ENCODE measurements around the gene KISS1. TPM values are rescaled to one million over a fixed set of nuclear protein-coding genes. Genes with fewer than 3 reads are reported as not detected.

Gene KISS1
- total RNA-seq, 1 experiment from 2014 or later = 190 TPM

DNA sequence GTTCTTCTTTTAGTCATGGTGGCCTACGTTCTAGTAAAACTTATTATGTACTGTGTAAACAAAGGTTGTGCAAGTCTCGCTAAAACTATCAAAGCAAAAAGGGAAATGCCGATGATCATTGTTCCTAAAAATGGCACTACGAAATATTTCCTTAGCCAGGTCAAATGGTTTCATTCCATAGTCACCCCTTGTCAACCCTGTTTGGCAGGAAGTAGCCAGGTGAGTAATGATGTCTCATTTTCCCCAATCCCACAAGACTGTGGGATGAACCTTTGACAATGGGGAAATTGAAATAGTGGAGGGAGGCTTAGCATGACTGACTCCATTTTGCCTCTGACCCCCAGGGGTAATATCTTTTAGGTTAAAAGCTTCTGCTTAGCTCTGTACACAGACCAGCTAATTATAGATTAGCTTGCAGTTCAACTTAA lies 24.5 kb downstream of the KISS1 start:
- Histone ChIP-seq H3K4me3 (no peak overlapping the region), H3K27ac (0 out of 2 replicates have a peak overlapping the region, but pooled peaks have one; percentile 29), H3K27me3 (replicated peaks) (no peaks in the 10 kb centered on the region), H3K4me1 (replicated peaks) (peaks cover 16% of the 10 kb centered on the region), H3K9me3 (replicated peaks) (peaks cover 18% of the 10 kb centered on the region), H3K36me3 (no peaks in the 10 kb centered on the region)
- DNase-seq (ENCODE audit: low read depth in 1 of 2, low spot score in 2 of 2) = peak in 1 of 2 experiments; percentile 51

DNA sequence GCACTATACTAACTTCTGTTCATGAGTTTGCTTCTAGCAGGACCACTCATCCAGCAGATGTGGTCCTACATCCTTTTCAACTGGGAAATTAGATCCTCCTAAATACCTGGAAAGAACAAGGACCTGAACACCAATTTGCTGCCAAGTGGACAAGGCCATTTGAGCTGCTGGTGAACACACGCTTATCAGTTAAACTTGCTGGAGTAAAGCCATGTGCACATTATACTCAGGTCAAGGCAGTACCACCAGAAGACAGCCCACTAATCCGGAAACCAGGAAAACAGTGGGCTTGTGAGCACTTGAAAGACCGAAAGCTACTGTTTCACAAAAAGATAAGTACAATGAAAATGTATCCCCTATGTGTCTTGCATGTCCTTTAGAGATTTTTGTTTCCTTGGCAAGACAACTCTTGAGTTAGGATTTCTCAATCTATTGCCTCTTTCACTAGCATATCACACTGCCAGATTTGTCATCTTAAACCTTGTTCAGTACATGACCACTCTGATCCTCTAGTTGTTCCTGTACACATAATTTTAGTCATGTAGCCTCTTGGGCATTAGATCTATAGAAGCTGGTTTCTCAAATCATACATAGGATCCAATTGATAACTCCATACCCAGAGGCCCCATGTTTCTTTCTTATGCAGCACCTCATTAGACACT lies 25.7 kb downstream of the KISS1 start:
- H3K9me3 ChIP-seq (replicated peaks) = peaks cover 18% of the 10 kb centered on the region
- H3K4me1 ChIP-seq (replicated peaks) = peaks cover 16% of the 10 kb centered on the region
- DNase-seq (ENCODE audit: low read depth in 1 of 2, low spot score in 2 of 2) = no peak
- no peaks in the 10 kb centered on the region for H3K27me3 ChIP-seq (replicated peaks)
- H3K4me3 ChIP-seq = no peak overlapping the region
- H3K36me3 ChIP-seq = no peaks in the 10 kb centered on the region
- H3K27ac ChIP-seq = no peak overlapping the region

DNA sequence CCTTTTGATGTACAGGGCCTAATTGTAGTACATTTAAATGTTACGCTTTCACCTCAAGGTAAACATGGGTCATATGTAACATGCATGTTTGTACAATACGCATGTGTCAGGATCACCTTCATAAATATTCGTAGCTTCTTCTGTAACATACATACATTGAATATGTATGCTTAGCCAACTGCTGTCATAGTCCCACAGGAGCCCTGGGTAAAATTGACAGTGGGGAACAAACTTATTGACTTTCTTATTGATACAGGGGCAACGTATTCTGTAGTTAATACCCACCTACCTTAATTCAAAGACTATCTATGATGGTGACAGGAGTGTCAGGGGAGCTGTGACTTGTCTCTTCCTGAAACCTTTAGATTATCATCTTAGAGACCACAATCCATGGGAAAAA lies 26.4 kb downstream of the KISS1 start:
- Histone ChIP-seq H3K27ac (no peak overlapping the region), H3K4me3 (no peak overlapping the region), H3K36me3 (no peaks in the 10 kb centered on the region), H3K27me3 (replicated peaks) (no peaks in the 10 kb centered on the region), H3K9me3 (replicated peaks) (peaks cover 18% of the 10 kb centered on the region), H3K4me1 (replicated peaks) (peaks cover 16% of the 10 kb centered on the region)
- DNase-seq (ENCODE audit: low read depth in 1 of 2, low spot score in 2 of 2) = no peak

DNA sequence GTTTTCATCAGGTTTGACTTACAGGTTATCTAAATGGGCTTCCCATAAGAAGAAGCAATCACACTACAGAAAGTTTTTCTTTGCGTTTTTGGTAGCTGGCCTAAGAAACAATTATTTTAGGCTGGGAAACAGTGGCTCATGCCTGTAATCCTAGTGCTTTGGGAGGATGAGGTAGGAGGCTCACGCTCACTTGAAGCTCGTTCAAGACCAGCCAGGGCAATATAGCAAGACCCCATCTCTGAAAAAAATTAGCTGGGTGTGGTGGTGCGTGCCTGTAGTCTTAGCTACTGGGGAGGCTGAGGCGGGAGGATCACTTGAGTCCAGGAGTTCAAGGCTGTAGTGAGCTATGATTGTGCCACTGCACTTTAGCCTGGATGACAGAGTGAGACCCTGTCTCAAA lies 28.6 kb downstream of the KISS1 start:
- Histone ChIP-seq H3K27ac (no peak overlapping the region), H3K4me1 (replicated peaks) (peaks cover 16% of the 10 kb centered on the region), H3K27me3 (replicated peaks) (no peaks in the 10 kb centered on the region), H3K36me3 (no peaks in the 10 kb centered on the region), H3K4me3 (no peak overlapping the region), H3K9me3 (replicated peaks) (peaks cover 18% of the 10 kb centered on the region)
- no peak for DNase-seq (ENCODE audit: low read depth in 1 of 2, low spot score in 2 of 2)

DNA sequence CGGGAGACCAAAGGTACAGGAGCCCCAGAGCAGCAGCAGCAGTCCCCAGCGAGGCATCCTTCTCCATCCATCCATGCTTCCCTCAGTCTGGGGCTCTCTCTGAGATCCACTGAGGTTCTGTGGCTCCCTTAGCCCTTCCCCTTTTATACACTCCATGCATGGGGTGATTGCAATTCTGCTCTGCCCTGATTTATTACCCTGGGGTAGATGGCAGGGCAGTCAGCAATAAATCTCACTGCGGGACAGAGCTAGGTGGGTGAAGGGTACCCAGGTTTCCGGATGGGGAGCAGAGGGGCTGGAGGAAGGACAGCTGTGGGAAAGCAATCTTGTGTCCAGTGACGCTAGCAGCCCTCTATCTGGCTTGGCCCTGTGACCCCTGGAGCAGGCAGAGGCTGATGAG lies 30.1 kb downstream of the KISS1 start, which contains the start of gene REN:
REN (minus strand) TSS at position 119 of the 400 bp plus-strand sequence; CDS start at position 75, 44 bp downstream.
- Histone ChIP-seq H3K9me3 (replicated peaks) (peaks cover 18% of the 10 kb centered on the region), H3K27me3 (replicated peaks) (no peaks in the 10 kb centered on the region), H3K4me1 (replicated peaks) (peaks cover 3% of the 10 kb centered on the region), H3K4me3 (no peak within 1 kb of the TSS), H3K36me3 (no peaks in the 10 kb centered on the region), H3K27ac (no peak within 1 kb of the TSS)
- no peak for DNase-seq (ENCODE audit: low read depth in 1 of 2, low spot score in 2 of 2)

DNA sequence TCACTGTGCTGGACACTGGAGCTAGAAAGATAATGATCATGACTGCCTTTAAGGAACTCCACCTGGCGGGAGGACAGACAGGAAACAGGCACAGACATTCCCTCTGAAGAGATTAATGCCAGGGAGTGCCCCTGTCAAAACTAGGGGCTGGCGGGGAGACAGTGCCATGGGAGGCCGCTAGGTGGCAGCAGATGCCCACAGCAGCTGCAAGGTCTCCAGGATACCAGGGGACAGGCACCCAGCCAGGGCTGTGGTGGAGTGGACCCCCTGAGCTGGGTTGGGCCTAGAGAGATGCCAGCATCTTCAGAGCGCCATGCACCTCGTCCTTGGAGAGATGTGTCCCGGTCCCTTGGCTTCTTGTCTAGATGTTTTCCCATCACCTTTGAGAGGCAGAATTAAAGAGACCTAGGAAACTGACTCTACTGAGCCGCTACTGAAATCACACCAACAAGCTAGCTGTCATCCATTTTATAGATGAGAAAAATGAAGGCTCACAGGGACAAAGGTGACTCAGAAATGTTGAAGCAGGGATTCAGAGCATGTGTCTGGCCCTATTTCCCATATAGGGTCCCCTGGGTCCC lies 33.7 kb downstream of the KISS1 start:
- no peaks in the 10 kb centered on the region for H3K36me3 ChIP-seq
- no peaks in the 10 kb centered on the region for H3K27me3 ChIP-seq (replicated peaks)
- no peaks in the 10 kb centered on the region for H3K4me1 ChIP-seq (replicated peaks)
- H3K9me3 ChIP-seq (replicated peaks) = no peaks in the 10 kb centered on the region
- peak; percentile 74 to 75 for DNase-seq (ENCODE audit: low read depth in 1 of 2, low spot score in 2 of 2)
- no peak overlapping the region for H3K4me3 ChIP-seq
- H3K27ac ChIP-seq = no peak overlapping the region

DNA sequence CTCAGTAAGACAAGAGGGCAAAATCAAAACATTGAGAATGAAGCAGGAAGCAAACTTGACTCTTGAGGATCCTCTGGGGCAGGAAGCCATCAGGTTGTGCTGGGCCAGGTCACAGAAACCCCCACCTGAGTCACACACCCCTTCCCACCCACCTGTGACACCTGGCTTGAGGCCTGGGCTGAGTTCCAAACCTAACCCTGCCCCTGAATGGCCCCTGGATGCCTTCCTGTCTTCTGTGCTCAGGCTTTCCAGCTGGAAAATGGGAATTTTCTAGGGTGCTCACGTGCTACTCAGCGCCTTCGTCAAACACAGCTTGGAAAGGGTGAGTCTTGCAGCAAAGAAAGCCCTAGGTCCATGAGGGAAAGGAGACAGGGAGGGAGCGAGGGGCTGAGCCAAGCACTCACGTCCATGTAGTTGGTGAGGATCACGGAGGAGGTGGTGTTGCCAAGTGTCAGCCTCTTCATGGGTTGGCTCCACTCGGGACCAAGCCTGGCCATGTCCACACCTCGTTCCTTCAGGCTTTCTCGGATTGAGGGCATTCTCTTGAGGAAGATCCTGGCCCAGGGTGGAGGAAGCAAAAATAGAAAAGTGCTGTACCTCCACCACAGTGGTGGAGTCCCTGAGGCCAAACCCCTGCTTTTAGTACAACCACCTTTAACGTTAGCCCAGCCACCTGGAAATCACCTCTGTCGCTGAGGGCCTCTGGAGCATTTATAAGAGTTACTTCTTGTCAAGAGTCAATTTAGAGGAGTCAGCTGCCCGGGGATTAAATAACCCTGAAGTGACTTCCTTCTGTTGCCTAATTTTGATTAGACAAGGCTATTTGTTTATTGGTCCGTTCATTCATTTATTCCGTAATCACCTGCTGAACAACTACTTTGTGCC lies 34.4 kb downstream of the KISS1 start:
- Histone ChIP-seq H3K4me3 (no peak overlapping the region), H3K4me1 (replicated peaks) (no peaks in the 10 kb centered on the region), H3K9me3 (replicated peaks) (no peaks in the 10 kb centered on the region), H3K27me3 (replicated peaks) (no peaks in the 10 kb centered on the region), H3K36me3 (no peaks in the 10 kb centered on the region), H3K27ac (no peak overlapping the region)
- DNase-seq (ENCODE audit: low read depth in 1 of 2, low spot score in 2 of 2) = no peak

DNA sequence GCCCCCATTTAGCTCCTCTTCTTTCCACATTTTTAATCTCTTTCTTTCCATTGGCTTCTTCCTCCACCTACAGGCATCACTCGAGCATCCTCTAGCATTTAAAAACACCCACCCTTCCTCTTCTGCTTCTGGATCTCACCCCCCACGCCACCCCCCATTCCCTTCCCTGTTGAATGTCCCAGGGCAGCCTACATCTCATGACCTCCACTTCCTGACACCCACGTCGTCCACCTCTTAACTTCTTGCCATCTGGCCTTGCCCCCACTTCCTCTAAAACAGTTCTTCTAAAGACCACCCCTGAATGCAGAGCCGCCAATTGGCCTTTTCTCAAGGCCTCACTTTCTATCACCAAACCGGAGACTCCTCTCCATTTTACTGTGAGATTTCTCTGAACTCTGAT lies 38.3 kb downstream of the KISS1 start:
- no peak for DNase-seq (ENCODE audit: low read depth in 1 of 2, low spot score in 2 of 2)
- Histone ChIP-seq H3K9me3 (replicated peaks) (no peaks in the 10 kb centered on the region), H3K4me1 (replicated peaks) (no peaks in the 10 kb centered on the region), H3K27me3 (replicated peaks) (no peaks in the 10 kb centered on the region), H3K4me3 (no peak overlapping the region), H3K27ac (no peak overlapping the region), H3K36me3 (no peaks in the 10 kb centered on the region)

DNA sequence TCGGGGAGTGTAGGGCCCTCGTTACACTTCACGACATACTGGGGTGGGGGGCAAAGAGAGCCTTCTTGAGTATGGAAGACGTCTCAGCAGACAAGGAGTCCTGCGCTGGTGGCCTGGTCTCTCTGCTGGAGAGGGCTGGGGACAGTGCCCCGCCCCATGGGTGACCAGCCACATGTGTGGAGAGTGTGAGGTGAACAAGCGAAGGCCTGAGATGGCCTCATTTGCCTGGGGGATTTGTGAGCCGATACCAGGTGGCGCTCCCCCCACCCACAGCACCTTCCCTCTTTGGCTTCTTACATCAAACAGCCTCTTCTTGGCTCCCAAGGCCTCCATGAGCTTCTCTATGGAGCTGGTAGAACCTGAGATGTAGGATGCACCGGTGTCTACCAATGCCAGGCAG lies 40.4 kb downstream of the KISS1 start:
- DNase-seq (ENCODE audit: low read depth in 1 of 2, low spot score in 2 of 2) = no peak
- peaks cover 3% of the 10 kb centered on the region; the same call in 1 of the 2 replicates for H3K36me3 ChIP-seq

DNA sequence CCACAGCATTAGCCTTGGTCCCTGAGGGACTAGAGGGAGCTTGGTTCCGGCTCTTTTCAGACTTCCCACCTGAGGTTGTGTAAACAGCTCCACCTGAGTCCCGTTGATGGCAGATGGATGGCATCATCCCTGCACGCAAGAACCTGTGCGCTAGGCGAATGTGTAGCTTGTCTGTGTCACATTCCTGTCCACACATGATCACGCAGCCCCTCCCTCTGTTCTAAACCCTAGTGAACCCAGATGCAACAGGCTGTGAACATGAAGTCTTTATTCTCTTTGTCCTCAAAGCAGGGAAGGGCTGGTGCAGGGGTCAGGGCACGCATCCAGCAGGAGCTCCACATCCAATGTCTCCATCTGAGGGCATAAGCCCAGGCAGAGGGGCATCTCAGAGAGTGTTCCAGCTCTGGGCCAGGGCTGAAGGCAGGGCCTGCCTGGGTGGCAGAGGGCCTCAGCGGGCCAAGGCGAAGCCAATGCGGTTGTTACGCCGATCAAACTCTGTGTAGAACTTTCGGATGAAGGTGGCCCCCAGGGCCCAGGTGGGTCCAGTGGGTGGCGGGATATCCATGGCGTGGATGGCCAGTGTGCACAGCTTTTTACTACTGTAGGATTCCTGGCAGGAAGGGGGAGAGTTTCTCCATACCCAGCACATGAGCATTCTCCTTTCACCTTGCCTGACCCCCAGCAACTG lies 41.6 kb downstream of the KISS1 start:
- DNase-seq (ENCODE audit: low read depth in 1 of 2, low spot score in 2 of 2) = no peak
- Histone ChIP-seq H3K4me3 (no peak overlapping the region), H3K9me3 (replicated peaks) (no peaks in the 10 kb centered on the region), H3K4me1 (replicated peaks) (peaks cover 17% of the 10 kb centered on the region), H3K27ac (no peak overlapping the region), H3K36me3 (peaks cover 3% of the 10 kb centered on the region; the same call in 1 of the 2 replicates), H3K27me3 (replicated peaks) (no peaks in the 10 kb centered on the region)

More for the DNA sequence above, 40.4 kb downstream of the KISS1 start:
- Histone ChIP-seq H3K4me1 (replicated peaks) (peaks cover 17% of the 10 kb centered on the region), H3K27ac (no peak overlapping the region), H3K4me3 (no peak overlapping the region), H3K9me3 (replicated peaks) (no peaks in the 10 kb centered on the region), H3K27me3 (replicated peaks) (no peaks in the 10 kb centered on the region)

DNA sequence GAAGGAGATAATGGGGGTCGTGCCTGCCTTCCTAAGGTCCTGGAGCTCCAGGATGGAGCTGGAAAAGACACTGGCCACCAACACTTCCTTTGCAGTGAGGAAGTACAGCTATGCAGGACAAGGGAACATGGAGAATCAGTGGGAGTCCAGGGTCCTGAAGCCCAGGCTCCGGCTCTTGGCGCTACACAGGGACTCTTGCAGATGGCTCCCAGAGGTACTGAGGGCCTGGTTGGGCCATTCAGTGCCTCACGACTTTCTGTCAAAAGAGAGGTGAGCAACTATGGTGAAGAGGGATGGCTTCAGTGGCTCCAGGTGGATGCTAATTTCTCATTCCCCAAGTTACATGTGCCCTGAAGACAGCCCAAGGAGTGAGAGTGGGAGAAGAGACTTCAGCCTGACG lies 42.6 kb downstream of the KISS1 start:
- DNase-seq (ENCODE audit: low read depth in 1 of 2, low spot score in 2 of 2) = no peak
- peaks cover 17% of the 10 kb centered on the region for H3K4me1 ChIP-seq (replicated peaks)
- H3K9me3 ChIP-seq (replicated peaks) = no peaks in the 10 kb centered on the region
- no peak overlapping the region for H3K4me3 ChIP-seq
- no peaks in the 10 kb centered on the region for H3K27me3 ChIP-seq (replicated peaks)
- H3K27ac ChIP-seq = no peak overlapping the region
- peaks cover 3% of the 10 kb centered on the region; the same call in 1 of the 2 replicates for H3K36me3 ChIP-seq

DNA sequence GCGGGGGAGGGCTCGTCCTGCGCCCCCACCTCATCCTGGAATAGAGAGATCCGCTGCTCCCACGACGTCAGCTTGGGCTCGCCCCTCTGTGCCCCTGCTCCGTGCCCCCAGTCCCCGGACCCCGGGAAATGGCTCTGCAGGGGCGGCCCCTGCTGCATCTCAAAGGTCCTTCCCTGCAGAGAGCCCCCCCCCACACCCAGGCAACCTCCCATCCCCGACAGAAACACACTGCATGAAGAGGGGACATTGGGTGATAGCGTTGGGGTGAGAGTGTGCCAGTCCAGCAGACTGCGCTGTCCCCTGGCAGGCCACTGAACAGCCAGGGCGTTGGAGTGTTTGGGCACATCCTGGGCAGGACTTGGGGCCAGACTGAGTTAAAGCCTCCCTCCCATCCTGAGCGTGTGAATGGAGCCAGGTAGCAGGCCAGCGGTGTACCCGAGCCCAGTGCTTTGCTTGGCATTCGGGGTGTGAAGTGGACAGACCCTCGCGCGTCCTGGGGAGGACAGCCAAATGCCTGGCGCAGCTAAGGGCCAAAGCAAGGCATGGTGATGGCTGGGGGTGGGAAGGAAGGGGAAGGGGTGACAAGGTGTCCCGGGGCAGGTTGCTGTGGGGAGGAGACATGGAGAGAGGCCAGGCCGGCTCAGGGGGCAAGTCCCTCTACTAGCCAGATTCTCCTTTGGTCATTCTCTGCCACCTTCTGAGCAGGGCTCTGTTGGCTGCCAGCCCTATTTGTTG lies 43.8 kb downstream of the KISS1 start:
- Histone ChIP-seq H3K4me1 (replicated peaks) (peaks cover 17% of the 10 kb centered on the region), H3K9me3 (replicated peaks) (no peaks in the 10 kb centered on the region), H3K27me3 (replicated peaks) (no peaks in the 10 kb centered on the region), H3K27ac (no peak overlapping the region), H3K36me3 (peaks cover 3% of the 10 kb centered on the region; the same call in 1 of the 2 replicates), H3K4me3 (peak overlapping the region; percentile 90)
- peak in 1 of 2 experiments; percentile 31 for DNase-seq (ENCODE audit: low read depth in 1 of 2, low spot score in 2 of 2)
